ENCODE results near the gene SKIC2.

DNA sequence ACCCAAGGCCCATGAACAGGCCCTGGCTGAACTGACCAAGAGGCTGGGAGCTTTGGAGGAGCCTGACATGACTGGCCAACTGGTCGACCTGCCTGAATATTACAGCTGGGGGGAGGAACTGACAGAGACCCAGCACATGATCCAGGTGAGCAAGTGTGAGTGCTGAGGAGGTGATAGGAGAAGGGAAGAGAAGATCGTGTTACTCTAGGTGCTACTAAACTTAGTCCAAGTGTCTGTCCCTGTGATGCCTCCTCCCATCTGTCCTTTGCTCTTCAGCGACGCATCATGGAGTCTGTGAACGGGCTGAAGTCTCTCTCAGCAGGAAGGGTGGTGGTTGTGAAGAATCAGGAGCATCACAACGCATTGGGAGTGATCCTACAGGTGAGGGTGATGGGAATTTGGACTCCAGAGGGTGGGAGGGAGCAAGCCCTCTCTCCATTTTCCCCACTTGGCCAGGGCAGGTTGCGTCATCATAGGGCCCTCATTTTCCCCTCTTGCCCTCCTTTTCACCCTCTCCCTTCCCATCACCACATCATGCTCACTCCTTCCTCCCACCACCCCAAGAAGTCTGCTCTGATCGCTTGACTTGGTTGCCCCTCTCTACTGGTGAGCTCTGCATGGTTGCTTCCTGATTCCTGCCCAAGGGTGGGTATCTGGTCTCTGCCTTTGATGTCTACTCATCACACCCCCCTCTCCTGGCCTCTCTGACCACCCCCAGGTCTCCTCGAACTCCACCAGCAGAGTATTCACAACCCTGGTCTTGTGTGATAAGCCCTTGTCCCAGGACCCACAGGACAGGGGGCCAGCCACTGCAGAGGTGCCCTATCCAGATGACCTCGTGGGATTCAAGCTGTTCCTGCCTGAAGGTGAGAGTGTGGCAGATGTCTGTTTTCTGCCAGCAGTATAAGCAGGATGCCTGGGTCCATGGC, 8.3 kb downstream of the SKIC2 start:
- TF ChIP-seq CTCF (IDR thresholded peaks at IDR 0.05) (no peak), EZH2phosphoT487 (IDR thresholded peaks at IDR 0.05) (no peak)
